ENCODE results near the gene FUBP3.

FUBP3 gene

DNA sequence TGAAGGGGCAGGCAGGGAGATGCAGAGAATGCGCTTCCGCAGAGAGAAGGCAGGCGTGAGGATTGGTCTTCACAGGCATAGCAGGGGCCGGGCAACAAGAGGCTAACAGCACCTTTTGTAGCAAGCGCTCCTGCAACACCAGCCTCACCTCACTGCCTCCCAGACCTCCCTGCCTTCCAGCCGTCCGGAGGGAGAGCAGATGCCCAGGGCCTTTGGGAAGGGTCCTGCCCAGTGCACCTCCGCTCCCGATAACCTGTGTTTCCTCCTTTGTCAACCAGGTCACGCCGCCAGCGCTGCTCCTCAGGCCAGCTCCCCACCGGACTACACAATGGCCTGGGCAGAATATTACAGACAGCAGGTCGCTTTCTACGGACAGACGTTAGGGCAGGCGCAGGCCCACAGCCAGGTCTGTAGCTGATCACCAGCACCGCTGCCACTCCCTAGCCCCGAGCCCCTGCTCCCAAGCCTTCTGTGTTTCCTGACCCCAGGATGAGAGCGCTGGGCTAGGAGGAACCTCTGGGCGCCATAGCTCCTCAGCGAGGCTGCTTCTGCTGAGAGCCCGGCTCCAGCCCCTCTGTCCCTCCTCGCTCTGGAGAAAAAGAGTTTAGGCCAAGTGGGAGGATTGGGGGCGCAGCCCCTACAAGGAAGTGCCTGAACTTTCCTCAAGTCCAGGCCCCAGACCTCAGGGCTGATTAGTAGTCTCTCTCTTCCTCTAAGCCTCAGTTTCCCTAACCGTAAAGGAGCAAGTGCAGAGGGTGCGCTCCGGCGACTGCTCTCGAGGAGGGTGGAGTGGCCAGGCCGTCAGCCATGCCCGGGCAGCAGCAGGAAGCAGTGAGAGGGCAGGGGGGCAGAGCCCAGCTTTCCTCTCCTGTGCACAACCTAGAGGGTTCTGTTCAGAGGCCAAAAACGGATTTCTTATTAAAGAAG lies 56.6 kb downstream of the FUBP3 start:
- no peak for DNase-seq

- no peak for DNase-seq
These were observed 57.3 kb downstream of the FUBP3 start for GRCh38 chr9:130636648-130637020.

DNA sequence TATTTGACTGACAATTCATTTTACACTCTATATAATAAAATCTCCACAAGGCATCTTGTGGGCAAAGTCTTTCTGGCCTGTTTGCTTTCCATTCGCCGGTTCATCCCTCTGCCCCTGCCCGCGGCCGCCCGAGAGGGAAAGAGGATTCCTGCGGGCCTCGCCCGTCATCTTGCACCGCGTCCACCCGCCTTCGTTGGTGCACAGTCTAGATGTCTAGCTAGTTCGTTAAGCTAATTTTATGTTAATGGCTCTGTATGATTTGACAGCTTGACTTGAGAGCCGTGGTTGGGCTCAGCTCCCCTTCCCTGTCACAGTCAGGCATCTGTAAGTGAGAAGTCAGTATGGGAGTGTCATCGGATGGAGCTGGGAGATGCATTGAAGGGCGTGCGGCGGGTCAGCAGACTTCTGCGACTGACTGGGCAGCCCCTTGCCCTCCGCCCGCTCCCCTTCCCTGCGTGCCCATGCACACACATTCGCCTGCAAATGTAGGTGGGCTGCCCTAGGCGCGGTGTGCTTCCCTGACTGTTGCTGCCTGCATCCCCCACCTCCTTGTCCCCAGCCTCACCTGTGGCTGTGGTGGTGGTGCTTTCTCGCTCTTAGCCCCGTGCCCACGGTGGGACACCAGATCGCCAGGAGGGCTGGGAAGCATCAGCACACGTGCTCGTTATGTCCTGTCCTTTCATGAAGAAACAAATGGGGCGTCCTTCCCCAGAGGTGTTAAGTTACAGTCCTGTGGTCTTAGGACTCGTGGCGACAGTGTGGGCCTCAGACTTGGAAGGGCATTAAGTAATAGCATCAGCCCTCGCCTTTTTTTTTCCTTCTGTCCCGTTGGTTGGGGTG lies 59.1 kb downstream of the FUBP3 start:
- DNase-seq = no peak

DNA sequence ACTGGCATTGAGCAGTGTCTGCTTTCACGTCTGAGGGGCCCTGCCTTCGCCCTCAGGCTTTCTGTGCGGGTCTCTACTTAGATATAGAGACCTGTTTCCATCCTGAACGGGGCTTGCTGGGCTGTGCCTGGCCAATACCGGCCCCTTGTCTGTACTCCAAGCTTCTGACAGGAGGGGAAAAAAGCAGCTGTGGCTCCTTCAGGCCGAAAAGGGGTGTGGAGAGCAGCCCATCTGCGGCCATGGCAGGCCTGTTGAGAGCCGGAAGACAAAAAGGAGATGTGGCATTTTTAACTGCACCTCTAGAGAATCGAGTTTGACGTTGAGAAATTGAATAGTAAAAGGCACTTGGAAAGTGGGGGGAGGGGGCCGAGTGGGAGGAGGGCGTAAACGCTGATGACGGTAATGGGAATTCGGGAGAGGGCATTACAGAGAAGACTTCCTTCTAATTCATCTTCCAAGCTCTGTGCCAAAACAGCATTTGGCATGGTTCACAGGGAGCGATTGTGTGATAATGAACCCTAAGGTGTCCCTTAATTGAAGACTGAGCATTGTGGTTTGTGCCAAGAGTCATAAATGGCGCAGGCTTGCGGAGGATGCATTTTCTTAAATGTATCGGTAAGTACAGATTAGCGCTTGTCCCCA lies 59.9 kb downstream of the FUBP3 start:
- DNase-seq = no peak

- no peak for DNase-seq
These were observed 60.6 kb downstream of the FUBP3 start for GRCh38 chr9:130639866-130640555.

- DNase-seq = no peak
These were observed 61.3 kb downstream of the FUBP3 start for GRCh38 chr9:130640681-130641080.

DNA sequence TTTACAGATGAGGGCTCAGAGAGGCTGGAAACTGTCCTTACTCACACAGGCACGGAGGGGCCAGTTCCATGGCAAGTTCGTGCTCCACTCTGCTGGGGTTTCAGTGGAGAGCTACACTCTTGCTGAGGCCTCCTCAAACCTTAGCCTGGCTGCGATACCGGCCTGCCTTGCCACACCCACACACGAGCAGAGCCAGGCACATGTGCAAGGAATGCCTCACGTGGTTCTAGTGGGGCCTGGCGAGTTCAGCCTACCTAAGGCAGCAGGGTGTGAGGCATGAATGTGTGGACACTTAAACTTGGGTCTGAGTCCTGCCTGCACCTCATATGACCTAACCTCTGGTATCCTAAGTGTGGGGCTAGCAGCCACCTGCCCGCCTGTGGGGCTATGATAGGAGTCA lies 63.5 kb downstream of the FUBP3 start:
- DNase-seq = no peak

- no peak for DNase-seq
These were observed 71.8 kb downstream of the FUBP3 start for GRCh38 chr9:130651221-130651620.

- no peak for DNase-seq
These were observed 72.4 kb downstream of the FUBP3 start for GRCh38 chr9:130651752-130652151.

- no peak for DNase-seq
These were observed 75.5 kb downstream of the FUBP3 start for GRCh38 chr9:130654879-130655278.

DNA sequence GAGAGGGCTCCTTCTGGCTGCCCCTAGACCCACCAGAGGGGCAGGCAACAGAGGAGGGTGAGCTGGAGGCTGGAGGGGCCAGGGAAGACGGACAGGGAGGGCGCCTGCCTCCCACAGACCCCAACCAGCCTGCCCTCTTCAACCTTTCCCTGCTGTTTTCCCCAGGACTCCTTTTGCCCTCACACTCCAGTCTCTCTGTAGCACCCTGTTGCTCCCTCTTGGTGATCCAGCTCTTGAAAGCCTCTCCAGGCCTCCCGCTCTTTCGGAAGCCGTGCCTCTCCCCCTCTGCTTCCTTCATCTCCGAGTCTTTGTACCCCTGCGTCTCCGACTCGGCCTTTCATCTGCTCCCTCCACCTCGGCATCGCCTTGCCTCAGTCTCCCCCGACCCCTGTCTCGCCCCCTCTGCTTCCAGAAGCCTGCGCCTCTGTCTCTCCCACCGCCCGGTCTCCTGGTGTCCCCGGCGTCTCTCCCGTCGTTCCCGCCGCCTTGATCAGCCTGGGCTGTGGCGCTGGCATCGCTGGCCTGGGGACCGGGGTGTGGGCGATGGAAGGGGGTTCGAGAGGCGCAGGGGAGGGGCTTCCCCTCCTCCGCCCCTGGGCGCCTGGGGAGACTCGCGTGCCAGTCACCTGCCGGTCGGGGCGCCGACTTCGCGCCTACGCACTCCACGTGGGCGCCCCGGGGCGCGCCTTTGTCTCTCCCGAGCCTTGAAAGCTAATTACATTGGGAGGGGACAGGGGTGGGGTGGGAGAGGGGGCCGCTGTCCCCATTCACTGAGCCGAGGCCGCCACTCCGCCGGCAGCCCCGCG lies 79.7 kb downstream of the FUBP3 start:
- DNase-seq = no peak

DNA sequence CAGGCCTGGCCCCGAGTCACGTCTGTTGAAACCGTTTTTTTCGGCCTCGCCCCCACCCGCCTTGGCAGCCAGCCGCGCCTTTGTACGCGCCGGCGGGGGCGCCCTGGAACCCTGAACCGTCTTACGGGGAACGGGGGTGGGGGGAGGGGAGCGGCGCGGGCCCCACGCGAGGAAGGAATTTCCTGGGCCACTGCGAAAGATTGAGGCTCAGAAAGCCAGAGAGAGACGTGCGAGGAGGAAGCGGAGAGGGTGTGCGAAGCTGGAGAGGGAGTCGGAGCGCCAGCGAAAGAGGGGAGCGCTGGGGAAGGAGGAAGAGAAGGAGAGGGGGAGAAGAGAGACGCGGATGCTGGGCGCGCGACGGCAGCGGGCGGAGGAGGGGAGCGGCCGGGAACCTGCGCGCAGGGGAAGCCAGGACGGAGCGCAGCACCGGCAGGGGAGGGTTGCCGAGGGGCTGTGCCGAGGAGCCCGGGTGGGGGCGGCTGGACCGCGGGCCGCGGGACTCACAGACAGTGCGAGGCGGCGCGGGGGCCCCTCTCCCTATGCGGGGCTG lies 80.4 kb downstream of the FUBP3 start:
- no peak for DNase-seq

- no peak for DNase-seq
These were observed 80.9 kb downstream of the FUBP3 start for GRCh38 chr9:130660326-130660682.

- DNase-seq = no peak
These were observed 81.5 kb downstream of the FUBP3 start for GRCh38 chr9:130660683-130661450.

- DNase-seq = no peak
These were observed 82.2 kb downstream of the FUBP3 start for GRCh38 chr9:130661451-130662098.

DNA sequence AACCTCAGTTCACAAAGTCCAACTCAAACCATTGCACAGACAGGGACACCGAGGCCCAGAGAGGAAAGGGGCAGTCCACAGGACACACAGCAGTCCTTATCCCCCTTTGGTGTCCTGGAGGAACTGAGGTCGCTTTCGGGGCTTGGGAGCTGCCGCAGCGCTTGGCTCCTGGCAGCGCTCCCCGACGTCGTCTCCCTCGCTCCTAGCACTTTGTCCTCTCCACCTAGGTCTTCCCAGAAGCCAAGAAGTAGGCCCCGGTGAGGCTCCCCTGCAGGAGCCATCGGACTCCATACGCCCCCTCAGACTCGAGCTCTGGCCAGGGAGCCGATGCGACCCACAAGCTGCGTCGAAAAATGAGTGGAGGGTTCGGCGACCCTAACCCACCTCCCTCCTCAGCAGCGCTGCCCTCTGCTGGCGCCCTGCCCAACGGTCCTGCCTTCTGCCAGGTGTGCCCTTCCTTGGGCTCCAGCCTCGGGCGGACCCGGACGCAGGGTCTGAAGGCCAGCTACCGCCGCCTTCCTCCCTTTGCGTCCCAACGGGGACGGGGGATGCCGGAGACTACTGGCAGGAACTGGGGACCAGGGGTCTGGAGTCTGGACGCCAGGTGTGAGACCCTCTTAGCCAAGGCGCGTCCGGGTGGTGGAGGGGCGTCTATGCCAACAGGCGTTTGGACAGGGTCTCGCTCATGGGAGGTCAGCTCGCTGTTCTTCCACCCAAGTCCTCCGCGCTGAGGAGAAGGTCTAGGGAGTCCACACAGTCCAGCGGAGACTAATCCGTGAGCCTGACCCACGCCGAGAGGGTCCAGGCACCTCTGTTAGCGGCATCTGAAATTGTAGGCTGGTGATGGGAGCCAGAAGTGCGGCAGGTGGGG lies 83.0 kb downstream of the FUBP3 start:
- peak; percentile 62 for DNase-seq

- peak; percentile 66 for DNase-seq
These were observed 83.5 kb downstream of the FUBP3 start for GRCh38 chr9:130662970-130663257.

- DNase-seq = peak; percentile 68
These were observed 84.0 kb downstream of the FUBP3 start for GRCh38 chr9:130663258-130663976.

- no peak for DNase-seq
These were observed 84.5 kb downstream of the FUBP3 start for GRCh38 chr9:130663977-130664250.

Measured in activated CD8-positive, alpha-beta memory T cell treated with anti-CD3 and anti-CD28 coated beads for 24 hours (primary cell).